Hepatocyte (in vitro differentiated cells): Measurements from ENCODE around the gene GSTM1. TPM values are rescaled to one million over a fixed set of nuclear protein-coding genes. Genes with fewer than 3 reads are reported as not detected.

ENCODE experiments used
- DNase-seq: peaks from one replicate; pipeline ENCODE4 v3.0.0-alpha.2; 2016; ENCODE audit warnings: low spot score
- H2AFZ ChIP-seq: fragments of 200-600 bp; sonication (generic); 2 replicates; pipeline ENCODE4 v1.6.0; 2016; ENCODE audit warnings: antibody characterized with exemption, mild to moderate bottlenecking
- H3K27ac ChIP-seq: fragments of 200-600 bp; sonication (generic); 2 replicates; pipeline ENCODE4 v1.5.1; 2016; ENCODE audit warnings: mild to moderate bottlenecking
- H3K27me3 ChIP-seq: fragments of 200-600 bp; sonication (generic); 2 replicates; pipeline ENCODE4 v1.6.1; 2016
- H3K36me3 ChIP-seq: fragments of 200-600 bp; sonication (generic); replicated peaks from 2 replicates; pipeline ENCODE4 v1.5.1; 2016; ENCODE audit warnings: low read depth; ENCODE audit not compliant: insufficient read depth
- H3K4me1 ChIP-seq: fragments of 200-600 bp; sonication (generic); 2 replicates; pipeline ENCODE4 v1.5.1; 2016; ENCODE audit warnings: mild to moderate bottlenecking, moderate library complexity; ENCODE audit not compliant: insufficient read depth
- H3K4me2 ChIP-seq: fragments of 200-600 bp; sonication (generic); 2 replicates; pipeline ENCODE4 v1.6.0; 2016
- H3K4me3 ChIP-seq: fragments of 200-600 bp; sonication (generic); 2 replicates; pipeline ENCODE4 v1.5.1; 2016; ENCODE audit warnings: mild to moderate bottlenecking
- H3K79me2 ChIP-seq: fragments of 200-600 bp; sonication (generic); 2 replicates; pipeline ENCODE4 v1.6.0; 2017; ENCODE audit warnings: mild to moderate bottlenecking
- H3K9me2 ChIP-seq: fragments of 200-600 bp; sonication (generic); replicated peaks from 2 replicates; pipeline ENCODE4 v1.6.0; 2017; ENCODE audit warnings: mild to moderate bottlenecking; ENCODE audit not compliant: insufficient read depth
- H3K9me3 ChIP-seq: fragments of 200-600 bp; sonication (generic); 2 replicates; pipeline ENCODE4 v1.5.1; 2016; ENCODE audit warnings: low read depth, mild to moderate bottlenecking
- H4K20me1 ChIP-seq: fragments of 200-600 bp; sonication (generic); 2 replicates; pipeline ENCODE4 v1.6.0; 2016; ENCODE audit warnings: mild to moderate bottlenecking; ENCODE audit not compliant: insufficient read depth, poor library complexity, severe bottlenecking
- CTCF ChIP-seq: fragments of 200-600 bp; sonication (generic); IDR thresholded peaks from 2 replicates; pipeline ENCODE4 v1.5.1; 2016; ENCODE audit warnings: antibody characterized with exemption, mild to moderate bottlenecking; ENCODE audit not compliant: poor library complexity
- EZH2 ChIP-seq: fragments of 200-600 bp; sonication (generic); IDR thresholded peaks from 2 replicates; pipeline ENCODE4 v1.6.1; 2016; ENCODE audit warnings: antibody characterized with exemption, mild to moderate bottlenecking, borderline replicate concordance
- EZH2phosphoT487 ChIP-seq: fragments of 200-600 bp; sonication (generic); IDR thresholded peaks from one replicate; pipeline ENCODE4 v1.6.1; 2018; ENCODE audit warnings: antibody characterized with exemption, mild to moderate bottlenecking, low read depth, moderate library complexity; ENCODE audit not compliant: unreplicated experiment, severe bottlenecking
- WGBS: methylation state at CpG from one replicate; pipeline ENCODE4 v1.1.6; 2016; ENCODE audit warnings: low lambda C conversion rate; ENCODE audit errors: missing lambda C conversion rate; 5-methylcytosine and 5-hydroxymethylcytosine counted together
- polyA plus RNA-seq: library from polyadenylated mRNA; unstranded; fragments of >200 nt; fragmentation: Nextera tagmentation; extraction: Ambion mirVana; gene quantifications from 2 replicates; pipeline ENCODE4 v1.2.1, GENCODE V29; 2016
- total RNA-seq: library from RNA; depleted of rRNA; stranded (reverse); fragments of >200 nt; gene quantifications from 2 replicates; pipeline ENCODE4 v1.2.3, GENCODE V29; 2014

Gene GSTM1
- total and polyA plus RNA-seq, 2 experiments from 2014 or later = 19.9 to 44.3 TPM

- H3K9me3 ChIP-seq = no peaks in the 10 kb centered on the region
- H3K27ac ChIP-seq = no peak overlapping the region
- WGBS = 80% methylated on average over 3 of the region's 3 CpGs
- H2AFZ ChIP-seq = no peak overlapping the region
- H3K27me3 ChIP-seq = no peaks in the 10 kb centered on the region
- no peaks in the 10 kb centered on the region for H3K79me2 ChIP-seq
- no peak overlapping the region for H3K4me2 ChIP-seq
- peaks cover 3% of the 10 kb centered on the region for H3K4me1 ChIP-seq
- no peak for DNase-seq
- no peaks in the 10 kb centered on the region for H3K9me2 ChIP-seq
- no peaks in the 10 kb centered on the region for H3K36me3 ChIP-seq
- no peak overlapping the region for H3K4me3 ChIP-seq
- no peak for TF ChIP-seq EZH2phosphoT487
- no peak for TF ChIP-seq CTCF
- no peak for TF ChIP-seq EZH2
- H4K20me1 ChIP-seq = no peaks in the 10 kb centered on the region
These were observed 28.5 kb downstream of the GSTM1 start for GRCh38 chr1:109716121-109716520.

GRCh38 chr1:109716570-109717090 is 29.0 kb downstream of the GSTM1 start:
- Histone ChIP-seq H3K27ac (no peak overlapping the region), H3K4me1 (peaks cover 7% of the 10 kb centered on the region), H3K9me3 (no peaks in the 10 kb centered on the region), H4K20me1 (no peaks in the 10 kb centered on the region), H3K9me2 (no peaks in the 10 kb centered on the region), H3K27me3 (no peaks in the 10 kb centered on the region), H3K79me2 (no peaks in the 10 kb centered on the region), H3K36me3 (no peaks in the 10 kb centered on the region), H2AFZ (no peak overlapping the region), H3K4me3 (no peak overlapping the region), H3K4me2 (no peak overlapping the region)
- DNase-seq = no peak
- TF ChIP-seq CTCF (no peak), EZH2 (no peak)
- WGBS = 93% methylated on average over 3 of the region's 3 CpGs

- WGBS = 89% methylated on average over 5 of the region's 5 CpGs
- Histone ChIP-seq H3K4me2 (no peak overlapping the region), H3K4me1 (peaks cover 7% of the 10 kb centered on the region), H3K27ac (no peak overlapping the region), H4K20me1 (no peaks in the 10 kb centered on the region), H3K9me3 (no peaks in the 10 kb centered on the region), H3K79me2 (no peaks in the 10 kb centered on the region), H3K36me3 (no peaks in the 10 kb centered on the region), H3K4me3 (no peak overlapping the region), H3K9me2 (no peaks in the 10 kb centered on the region), H2AFZ (no peak overlapping the region), H3K27me3 (no peaks in the 10 kb centered on the region)
- DNase-seq = no peak
- TF ChIP-seq EZH2 (no peak), CTCF (no peak), EZH2phosphoT487 (no peak)
These were observed 30.1 kb downstream of the GSTM1 start for GRCh38 chr1:109717729-109718128.

- DNase-seq = no peak
- Histone ChIP-seq H3K9me3 (no peaks in the 10 kb centered on the region), H3K9me2 (no peaks in the 10 kb centered on the region), H2AFZ (no peak overlapping the region), H3K27me3 (no peaks in the 10 kb centered on the region), H3K79me2 (no peaks in the 10 kb centered on the region), H3K4me1 (peaks cover 7% of the 10 kb centered on the region), H3K27ac (no peak overlapping the region), H3K36me3 (no peaks in the 10 kb centered on the region), H4K20me1 (no peaks in the 10 kb centered on the region), H3K4me3 (no peak overlapping the region), H3K4me2 (no peak overlapping the region)
- TF ChIP-seq EZH2phosphoT487 (no peak), CTCF (peak; percentile 22)
- WGBS = 82% methylated on average over 2 of the region's 2 CpGs
These were observed 30.9 kb downstream of the GSTM1 start for GRCh38 chr1:109718495-109718894.
